HCT116 (cell line): ENCODE measurements around the gene NXPH1. TPM values are rescaled to one million over a fixed set of nuclear protein-coding genes. Genes with fewer than 3 reads are reported as not detected.

Source experiments
- ATAC-seq: fragments of 200-7000 bp; cut with Tn5 transposase; 2 replicates; pipeline ENCODE4 v1.9.1; 2020; ENCODE audit warnings: mild to moderate bottlenecking, moderate library complexity
- BruUV-seq: library from RNA; stranded (reverse); fragments of 400-500 nt; replicated peaks from 2 replicates; lab custom pipeline; 2021; lab: Mats Ljungman, UMichigan
- CTCF ChIA-PET: fragments of 300-600 bp; sonication (Branson Sonifier 250); formaldehyde crosslinking; loops from one replicate; lab custom pipeline; 2021; ENCODE audit warnings: antibody characterized with exemption; lab: Charles Lee
- POLR2A ChIA-PET: fragments of 300-600, 350-600 bp; sonication (Branson Sonifier 250); formaldehyde crosslinking; loops from one replicate; lab custom pipeline; 2021; ENCODE audit warnings: antibody characterized with exemption; lab: Charles Lee
- RAD21 ChIA-PET, 2 experiments: fragments of 300-600 bp; sonication (Branson Sonifier 250); formaldehyde crosslinking; loops; one replicate each; lab custom pipeline; 2023; ENCODE audit warnings: low total read pairs in 2 of 2; ENCODE audit not compliant: uncharacterized antibody in 2 of 2, unreplicated experiment in 2 of 2, low non-redundant PET in 1 of 2; lab: Charles Lee
- DNase-seq: peaks from one replicate; pipeline ENCODE4 v3.0.0-alpha.2; 2010; ENCODE audit warnings: low read depth, low spot score
- H2AFZ ChIP-seq: fragments of 200-600 bp; shearing (Covaris generic), sonication (generic); 2 replicates; pipeline ENCODE4 v1.6.1; 2017; ENCODE audit warnings: low read depth, mixed run types, mixed read lengths, antibody characterized with exemption, low read length; ENCODE audit not compliant: poor library complexity, severe bottlenecking
- H3K27ac ChIP-seq: 2 replicates; pipeline ENCODE4 v1.5.1; 2012; ENCODE audit warnings: low read depth, low read length
- H3K27me3 ChIP-seq: fragments of 200-600 bp; sonication (generic); 2 replicates; pipeline ENCODE4 v1.6.1; 2016; ENCODE audit warnings: mixed run types, low read length, mixed read lengths; ENCODE audit not compliant: insufficient read depth
- H3K36me3 ChIP-seq, 2 experiments: fragments of 200-500 bp in 1 of 2; fragments of 200-600 bp in 1 of 2; sonication (Bioruptor generic) in 1 of 2; sonication (generic) in 1 of 2; 2 replicates each; pipeline versions ENCODE4 v1.5.1 to v1.6.1; 2014 to 2016; ENCODE audit warnings: low read length in 2 of 2, inconsistent platforms in 1 of 2, mixed read lengths in 1 of 2, mixed run types in 1 of 2; ENCODE audit not compliant: insufficient read depth in 2 of 2, control insufficient read depth in 1 of 2
- H3K4me1 ChIP-seq, 2 experiments: fragments of 200-600 bp in 1 of 2; sonication (generic) in 1 of 2; 2 replicates each; pipeline versions ENCODE4 v1.5.1 to v1.6.1; 2012 to 2017; ENCODE audit warnings: low read length in 2 of 2, inconsistent platforms in 1 of 2, mild to moderate bottlenecking in 1 of 2, mixed read lengths in 1 of 2, mixed run types in 1 of 2, moderate library complexity in 1 of 2; ENCODE audit not compliant: insufficient read depth in 2 of 2, control insufficient read depth in 1 of 2
- H3K4me2 ChIP-seq: fragments of 200-600 bp; sonication (generic); 2 replicates; pipeline ENCODE4 v1.6.1; 2017; ENCODE audit warnings: mixed run types, low read length, mixed read lengths
- H3K4me3 ChIP-seq, 2 experiments: fragments of 200-600 bp in 1 of 2; sonication (generic) in 1 of 2; replicated peaks in 1 of 2; 2 replicates each; pipeline ENCODE4 v1.5.1; 2011 to 2016; ENCODE audit warnings: low read length in 2 of 2, control low read depth in 1 of 2, low read depth in 1 of 2, mild to moderate bottlenecking in 1 of 2, mixed read lengths in 1 of 2, mixed run types in 1 of 2
- H3K79me2 ChIP-seq: fragments of 200-600 bp; sonication (generic); 2 replicates; pipeline ENCODE4 v1.6.1; 2017; ENCODE audit warnings: mild to moderate bottlenecking, mixed run types, low read length, moderate library complexity, mixed read lengths; ENCODE audit not compliant: insufficient read depth
- H3K9ac ChIP-seq: fragments of 200-600 bp; sonication (generic); 2 replicates; pipeline ENCODE4 v1.6.1; 2016; ENCODE audit warnings: low read length, mixed read lengths
- H3K9me2 ChIP-seq: fragments of 200-600 bp; sonication (generic), shearing (Covaris generic); 2 replicates; pipeline ENCODE4 v1.6.1; 2017; ENCODE audit warnings: mixed run types, mild to moderate bottlenecking, moderate library complexity; ENCODE audit not compliant: insufficient read depth
- H3K9me3 ChIP-seq, 2 experiments: fragments of 200-500 bp in 1 of 2; fragments of 200-600 bp in 1 of 2; sonication (Bioruptor generic) in 1 of 2; sonication (generic) in 1 of 2; 2 replicates each; pipeline ENCODE4 v1.6.1; 2014 to 2017; ENCODE audit warnings: low read length in 2 of 2, mixed read lengths in 2 of 2, inconsistent platforms in 1 of 2, low read depth in 1 of 2, mild to moderate bottlenecking in 1 of 2, mixed run types in 1 of 2, moderate library complexity in 1 of 2; ENCODE audit not compliant: control insufficient read depth in 1 of 2, insufficient read depth in 1 of 2
- H4K20me1 ChIP-seq: fragments of 200-600 bp; sonication (generic), shearing (Covaris generic); 2 replicates; pipeline ENCODE4 v1.6.1; 2017; ENCODE audit warnings: mixed run types, mild to moderate bottlenecking, moderate library complexity; ENCODE audit not compliant: insufficient read depth
- CBX3 ChIP-seq: IDR thresholded peaks from 2 replicates; pipeline ENCODE4 v1.6.1; 2012; ENCODE audit warnings: low read depth
- CEBPB ChIP-seq: IDR thresholded peaks from 2 replicates; pipeline ENCODE4 v1.6.1; 2012; ENCODE audit warnings: low read depth
- EGR1 ChIP-seq: IDR thresholded peaks from 2 replicates; pipeline ENCODE4 v1.6.1; 2012; ENCODE audit warnings: low read depth
- EZH2 ChIP-seq: fragments of 200-600 bp; sonication (generic); IDR thresholded peaks from 2 replicates; pipeline ENCODE4 v1.6.1; 2017; ENCODE audit warnings: antibody characterized with exemption, mixed run types
- FOSL1 ChIP-seq: IDR thresholded peaks from 2 replicates; pipeline ENCODE4 v1.6.1; 2012; ENCODE audit warnings: low read depth
- JUND ChIP-seq: IDR thresholded peaks from 2 replicates; pipeline ENCODE4 v1.6.1; 2012
- POLR2A ChIP-seq: IDR thresholded peaks from 2 replicates; pipeline ENCODE4 v1.7.0; 2011; ENCODE audit warnings: borderline replicate concordance; ENCODE audit not compliant: insufficient read depth, insufficient read length; ENCODE audit errors: extremely low read depth
- POLR2AphosphoS5 ChIP-seq: IDR thresholded peaks from 2 replicates; pipeline ENCODE4 v1.6.1; 2011; ENCODE audit warnings: mild to moderate bottlenecking, low read depth, low read length, moderate library complexity
- REST ChIP-seq: IDR thresholded peaks from 2 replicates; pipeline ENCODE4 v1.6.1; 2012; ENCODE audit warnings: low read depth
- SIN3A ChIP-seq: IDR thresholded peaks from 2 replicates; pipeline ENCODE4 v1.6.1; 2012; ENCODE audit warnings: low read depth
- SP1 ChIP-seq: IDR thresholded peaks from 2 replicates; pipeline ENCODE4 v1.6.1; 2012; ENCODE audit warnings: low read depth
- SRF ChIP-seq: IDR thresholded peaks from 2 replicates; pipeline ENCODE4 v1.6.1; 2012; ENCODE audit warnings: low read depth
- TCF7L2 ChIP-seq: IDR thresholded peaks from 2 replicates; pipeline ENCODE4 v1.7.0; 2011; ENCODE audit warnings: borderline replicate concordance, inconsistent platforms; ENCODE audit not compliant: insufficient read depth, insufficient read length; ENCODE audit errors: extremely low read depth
- ZNF274 ChIP-seq: fragments of 200-500 bp; sonication (Bioruptor generic); IDR thresholded peaks from 2 replicates; pipeline ENCODE4 v1.6.1; 2014; ENCODE audit warnings: mild to moderate bottlenecking, low read depth, low read length, inconsistent platforms
- intact Hi-C: fragments of 100-400 bp; cut with micrococcal nuclease; formaldehyde crosslinking; loops from 2 replicates; pipeline ENCODE4 v1.10.0; 2022
- total RNA-seq: library from RNA; stranded (reverse); gene quantifications from one replicate; pipeline ENCODE4 v1.2.1, GENCODE V29; 2021; ENCODE audit not compliant: unreplicated experiment
- TF ChIP-seq, protein P1 (sequence below): IDR thresholded peaks from 2 replicates; pipeline ENCODE4 v1.6.1; 2012
- TF ChIP-seq, protein P2 (sequence below), 3 experiments: fragments of 200-600 bp in 1 of 3; sonication (generic) in 1 of 3; IDR thresholded peaks in 2 of 3; conservative IDR thresholded peaks in 1 of 3; 2 replicates each; pipeline ENCODE4 v1.5.1; 2012 to 2017; ENCODE audit warnings: low read depth in 2 of 3, low read length in 2 of 3, antibody characterized with exemption in 1 of 3, borderline replicate concordance in 1 of 3, control low read depth in 1 of 3, mild to moderate bottlenecking in 1 of 3, mixed read lengths in 1 of 3, mixed run types in 1 of 3, moderate library complexity in 1 of 3; ENCODE audit not compliant: insufficient read depth in 1 of 3
- TF ChIP-seq, protein P3 (sequence below): IDR thresholded peaks from 2 replicates; pipeline ENCODE4 v1.6.1; 2012
- TF ChIP-seq, protein P4 (sequence below): IDR thresholded peaks from 2 replicates; pipeline ENCODE4 v1.6.1; 2011; ENCODE audit warnings: mild to moderate bottlenecking, low read length, moderate library complexity; ENCODE audit not compliant: insufficient replicate concordance; ENCODE audit errors: extremely low read depth

NXPH1 gene
- total RNA-seq, 1 experiment from 2014 or later, result 0.17 TPM

DNA sequence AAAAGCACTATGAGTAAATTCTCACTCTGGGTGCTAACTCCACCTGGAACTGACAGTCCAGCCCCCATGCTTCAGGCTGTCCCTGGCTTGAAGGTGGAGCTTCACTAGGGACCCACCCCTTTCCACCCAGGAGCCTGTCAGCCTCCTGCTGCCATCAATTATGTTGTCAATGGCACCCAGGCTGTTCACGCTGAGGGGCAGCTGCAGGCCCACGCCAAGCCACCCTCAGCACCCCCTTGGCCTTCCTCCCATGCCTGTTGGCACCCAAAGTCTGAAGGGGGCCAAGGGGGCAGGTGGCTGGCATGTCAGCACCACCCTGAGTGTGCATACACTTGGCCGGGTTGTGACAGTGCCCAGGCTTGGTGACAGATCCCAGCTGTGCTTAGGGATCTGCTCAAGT, 149.3 kb downstream of the NXPH1 start (continued):
- TF ChIP-seq CBX3 (no peak), CEBPB (no peak), TCF7L2 (no peak), EZH2 (no peak)
- TF ChIP-seq, protein P1, sequence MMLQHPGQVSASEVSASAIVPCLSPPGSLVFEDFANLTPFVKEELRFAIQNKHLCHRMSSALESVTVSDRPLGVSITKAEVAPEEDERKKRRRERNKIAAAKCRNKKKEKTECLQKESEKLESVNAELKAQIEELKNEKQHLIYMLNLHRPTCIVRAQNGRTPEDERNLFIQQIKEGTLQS, result no peak
- TF ChIP-seq, all 23 proteins: peak for 0

DNA sequence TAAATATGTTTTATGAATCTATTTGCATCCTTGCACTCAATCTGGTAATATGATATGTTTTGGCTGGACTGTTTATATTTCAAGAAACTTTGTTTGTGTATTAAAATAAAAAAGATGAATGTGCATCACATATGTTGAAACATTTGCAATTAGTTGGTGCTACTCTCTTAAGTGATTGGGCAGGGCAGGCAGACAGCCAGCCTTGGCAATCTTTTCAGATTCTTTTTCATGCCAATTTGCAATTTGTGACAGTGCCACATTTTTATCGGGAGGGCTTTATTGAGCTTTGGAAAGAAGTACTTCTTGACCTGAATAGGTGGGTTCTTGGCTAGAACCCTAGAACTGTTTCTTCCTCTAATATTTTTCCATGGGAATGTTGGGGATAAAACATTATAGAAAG, 152.2 kb downstream of the NXPH1 start:
- intact Hi-C loops, result loop anchor here (10.0 kb wide), 1 partner anchor 49 kb away; no protein-coding TSS in a partner anchor
- Histone ChIP-seq H3K4me3 (no peak overlapping the region), H3K79me2 (no peaks in the 10 kb centered on the region), H3K4me2 (no peak overlapping the region), H3K9ac (no peak overlapping the region), H3K27ac (no peak overlapping the region), H4K20me1 (no peaks in the 10 kb centered on the region), H3K27me3 (no peaks in the 10 kb centered on the region), H3K9me3 (no peaks in the 10 kb centered on the region), H2AFZ (no peak overlapping the region), H3K4me1 (no peaks in the 10 kb centered on the region; a peak in 1 of 4 replicates), H3K36me3 (no peaks in the 10 kb centered on the region), H3K9me2 (no peaks in the 10 kb centered on the region)
- ChIA-PET POLR2A (no interaction called here), CTCF (no interaction called here), RAD21 (no interaction called here)
- no peak for ATAC-seq
- no peak for TF ChIP-seq CBX3
- no peak for TF ChIP-seq SP1
- no peak for TF ChIP-seq POLR2A
- TF ChIP-seq, protein P2, sequence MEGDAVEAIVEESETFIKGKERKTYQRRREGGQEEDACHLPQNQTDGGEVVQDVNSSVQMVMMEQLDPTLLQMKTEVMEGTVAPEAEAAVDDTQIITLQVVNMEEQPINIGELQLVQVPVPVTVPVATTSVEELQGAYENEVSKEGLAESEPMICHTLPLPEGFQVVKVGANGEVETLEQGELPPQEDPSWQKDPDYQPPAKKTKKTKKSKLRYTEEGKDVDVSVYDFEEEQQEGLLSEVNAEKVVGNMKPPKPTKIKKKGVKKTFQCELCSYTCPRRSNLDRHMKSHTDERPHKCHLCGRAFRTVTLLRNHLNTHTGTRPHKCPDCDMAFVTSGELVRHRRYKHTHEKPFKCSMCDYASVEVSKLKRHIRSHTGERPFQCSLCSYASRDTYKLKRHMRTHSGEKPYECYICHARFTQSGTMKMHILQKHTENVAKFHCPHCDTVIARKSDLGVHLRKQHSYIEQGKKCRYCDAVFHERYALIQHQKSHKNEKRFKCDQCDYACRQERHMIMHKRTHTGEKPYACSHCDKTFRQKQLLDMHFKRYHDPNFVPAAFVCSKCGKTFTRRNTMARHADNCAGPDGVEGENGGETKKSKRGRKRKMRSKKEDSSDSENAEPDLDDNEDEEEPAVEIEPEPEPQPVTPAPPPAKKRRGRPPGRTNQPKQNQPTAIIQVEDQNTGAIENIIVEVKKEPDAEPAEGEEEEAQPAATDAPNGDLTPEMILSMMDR (IDR thresholded peaks at IDR 0.05 in 2 of 3, conservative IDR thresholded peaks at IDR 0.05 in 1 of 3; ENCODE audit: borderline replicate concordance in 1 of 3, insufficient read depth in 1 of 3, low read depth in 2 of 3, low read length in 2 of 3), result no peak
- TF ChIP-seq POLR2AphosphoS5, result no peak
- no peak for TF ChIP-seq EGR1
- TF ChIP-seq EZH2, result no peak
- no peak for TF ChIP-seq TCF7L2
- TF ChIP-seq, protein P3, sequence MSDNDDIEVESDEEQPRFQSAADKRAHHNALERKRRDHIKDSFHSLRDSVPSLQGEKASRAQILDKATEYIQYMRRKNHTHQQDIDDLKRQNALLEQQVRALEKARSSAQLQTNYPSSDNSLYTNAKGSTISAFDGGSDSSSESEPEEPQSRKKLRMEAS, result no peak
- TF ChIP-seq JUND, result no peak
- TF ChIP-seq REST, result no peak
- no peak for TF ChIP-seq FOSL1
- TF ChIP-seq SIN3A, result no peak
- no peak for TF ChIP-seq ZNF274
- TF ChIP-seq, protein P4, sequence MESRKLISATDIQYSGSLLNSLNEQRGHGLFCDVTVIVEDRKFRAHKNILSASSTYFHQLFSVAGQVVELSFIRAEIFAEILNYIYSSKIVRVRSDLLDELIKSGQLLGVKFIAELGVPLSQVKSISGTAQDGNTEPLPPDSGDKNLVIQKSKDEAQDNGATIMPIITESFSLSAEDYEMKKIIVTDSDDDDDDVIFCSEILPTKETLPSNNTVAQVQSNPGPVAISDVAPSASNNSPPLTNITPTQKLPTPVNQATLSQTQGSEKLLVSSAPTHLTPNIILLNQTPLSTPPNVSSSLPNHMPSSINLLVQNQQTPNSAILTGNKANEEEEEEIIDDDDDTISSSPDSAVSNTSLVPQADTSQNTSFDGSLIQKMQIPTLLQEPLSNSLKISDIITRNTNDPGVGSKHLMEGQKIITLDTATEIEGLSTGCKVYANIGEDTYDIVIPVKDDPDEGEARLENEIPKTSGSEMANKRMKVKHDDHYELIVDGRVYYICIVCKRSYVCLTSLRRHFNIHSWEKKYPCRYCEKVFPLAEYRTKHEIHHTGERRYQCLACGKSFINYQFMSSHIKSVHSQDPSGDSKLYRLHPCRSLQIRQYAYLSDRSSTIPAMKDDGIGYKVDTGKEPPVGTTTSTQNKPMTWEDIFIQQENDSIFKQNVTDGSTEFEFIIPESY, result no peak
- TF ChIP-seq, protein P1, result no peak
- TF ChIP-seq SRF, result no peak
- no peak for DNase-seq
- no TSS peak for BruUV-seq
